Measurements from ENCODE around the gene INPP5A.

DNA sequence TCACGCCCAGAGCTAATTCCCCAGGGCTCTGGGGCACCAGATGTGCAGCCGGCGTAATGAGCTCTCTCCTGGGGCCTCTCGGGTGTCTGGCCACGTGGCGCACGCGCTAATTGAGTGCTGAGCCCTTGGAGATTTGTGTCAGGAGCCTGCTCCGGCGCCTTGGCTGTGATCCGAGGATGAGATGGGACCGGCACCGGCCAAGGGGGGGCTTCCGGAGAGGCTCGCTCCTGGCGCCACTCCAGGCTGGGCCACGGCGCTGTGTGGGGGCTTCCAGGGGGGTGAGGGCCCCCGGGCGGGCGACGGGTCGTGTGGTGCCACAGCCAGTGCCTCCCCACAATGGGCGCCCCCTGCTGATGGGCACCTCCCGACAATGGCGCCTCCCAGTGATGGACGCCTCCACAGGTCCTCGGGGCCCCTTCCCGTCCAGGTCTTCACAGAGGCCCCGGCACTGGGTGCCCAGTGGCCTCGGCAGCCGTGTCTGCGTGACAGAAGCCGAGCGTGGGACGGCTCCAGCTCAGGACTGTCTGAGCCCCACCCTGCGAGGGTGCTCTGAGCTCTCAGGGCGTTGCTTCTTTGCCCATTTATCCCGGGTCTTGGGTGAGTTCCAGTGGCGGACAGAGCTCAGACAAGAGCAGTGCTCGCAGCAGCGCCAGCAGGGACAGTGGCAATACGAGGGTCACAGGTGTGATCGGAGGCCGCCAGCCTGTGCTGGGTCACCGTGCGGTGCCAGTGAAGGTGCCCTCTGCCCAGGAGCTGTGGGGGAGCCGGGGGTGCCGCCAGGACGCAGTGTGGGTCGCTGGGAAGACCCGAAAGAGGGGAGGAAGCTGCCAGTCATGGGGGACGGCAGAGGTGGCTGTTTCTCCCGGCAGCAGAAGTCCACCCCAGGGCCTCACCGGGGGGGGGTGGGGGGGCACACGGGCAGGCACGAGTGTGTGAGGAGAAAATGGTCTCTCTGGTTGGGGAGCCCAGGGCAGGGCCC lies 256.6 kb downstream of the INPP5A start:
- TF ChIP-seq, protein P1, sequence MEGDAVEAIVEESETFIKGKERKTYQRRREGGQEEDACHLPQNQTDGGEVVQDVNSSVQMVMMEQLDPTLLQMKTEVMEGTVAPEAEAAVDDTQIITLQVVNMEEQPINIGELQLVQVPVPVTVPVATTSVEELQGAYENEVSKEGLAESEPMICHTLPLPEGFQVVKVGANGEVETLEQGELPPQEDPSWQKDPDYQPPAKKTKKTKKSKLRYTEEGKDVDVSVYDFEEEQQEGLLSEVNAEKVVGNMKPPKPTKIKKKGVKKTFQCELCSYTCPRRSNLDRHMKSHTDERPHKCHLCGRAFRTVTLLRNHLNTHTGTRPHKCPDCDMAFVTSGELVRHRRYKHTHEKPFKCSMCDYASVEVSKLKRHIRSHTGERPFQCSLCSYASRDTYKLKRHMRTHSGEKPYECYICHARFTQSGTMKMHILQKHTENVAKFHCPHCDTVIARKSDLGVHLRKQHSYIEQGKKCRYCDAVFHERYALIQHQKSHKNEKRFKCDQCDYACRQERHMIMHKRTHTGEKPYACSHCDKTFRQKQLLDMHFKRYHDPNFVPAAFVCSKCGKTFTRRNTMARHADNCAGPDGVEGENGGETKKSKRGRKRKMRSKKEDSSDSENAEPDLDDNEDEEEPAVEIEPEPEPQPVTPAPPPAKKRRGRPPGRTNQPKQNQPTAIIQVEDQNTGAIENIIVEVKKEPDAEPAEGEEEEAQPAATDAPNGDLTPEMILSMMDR (conservative IDR thresholded peaks at IDR 0.05; ENCODE audit: low read depth, low read length): peak; percentile 39; the same call in 1 of the 2 replicates
- TF ChIP-seq EZH2 (IDR thresholded peaks at IDR 0.05; ENCODE audit: low read length, unreplicated experiment) (no peak), EZH2phosphoT487 (IDR thresholded peaks at IDR 0.05; ENCODE audit: borderline replicate concordance, low read length) (no peak)

Measured in PC-3 (cell line).